CD4-positive, alpha-beta T cell treated with Interleukin-4 for 4 hours (primary cell): Measurements from ENCODE around the gene MGMT.

ENCODE experiments used
- DNase-seq: peaks from one replicate; pipeline ENCODE4 v3.0.0-alpha.2; 2020

The MGMT gene

DNA sequence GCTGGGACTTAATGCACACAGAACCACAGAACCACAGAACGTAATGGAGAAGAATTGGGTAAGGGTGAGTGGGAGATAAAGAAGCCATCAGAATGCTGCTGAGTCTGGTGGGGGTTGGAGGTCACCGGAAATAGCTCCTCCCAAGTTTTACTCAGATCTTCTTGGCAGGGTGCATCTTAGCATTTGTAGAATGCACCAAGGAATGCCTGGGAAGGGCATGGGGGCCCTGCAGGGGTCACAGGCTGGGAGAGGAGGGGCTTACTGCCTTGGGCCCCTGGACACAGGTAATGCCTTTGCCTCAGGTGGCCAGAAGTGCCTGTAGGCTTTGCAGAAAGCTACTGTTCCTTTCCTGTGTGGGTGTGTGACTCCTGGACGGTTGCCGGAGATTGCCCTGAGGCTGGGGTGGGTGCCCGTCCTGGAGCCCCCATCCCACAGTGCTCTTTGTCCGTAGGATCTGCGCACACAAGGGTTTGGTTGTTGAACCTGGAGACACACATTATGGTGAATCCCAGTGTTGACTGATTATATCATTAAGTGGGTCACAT lies 55.1 kb downstream of the MGMT start:
- DNase-seq, result no peak

DNA sequence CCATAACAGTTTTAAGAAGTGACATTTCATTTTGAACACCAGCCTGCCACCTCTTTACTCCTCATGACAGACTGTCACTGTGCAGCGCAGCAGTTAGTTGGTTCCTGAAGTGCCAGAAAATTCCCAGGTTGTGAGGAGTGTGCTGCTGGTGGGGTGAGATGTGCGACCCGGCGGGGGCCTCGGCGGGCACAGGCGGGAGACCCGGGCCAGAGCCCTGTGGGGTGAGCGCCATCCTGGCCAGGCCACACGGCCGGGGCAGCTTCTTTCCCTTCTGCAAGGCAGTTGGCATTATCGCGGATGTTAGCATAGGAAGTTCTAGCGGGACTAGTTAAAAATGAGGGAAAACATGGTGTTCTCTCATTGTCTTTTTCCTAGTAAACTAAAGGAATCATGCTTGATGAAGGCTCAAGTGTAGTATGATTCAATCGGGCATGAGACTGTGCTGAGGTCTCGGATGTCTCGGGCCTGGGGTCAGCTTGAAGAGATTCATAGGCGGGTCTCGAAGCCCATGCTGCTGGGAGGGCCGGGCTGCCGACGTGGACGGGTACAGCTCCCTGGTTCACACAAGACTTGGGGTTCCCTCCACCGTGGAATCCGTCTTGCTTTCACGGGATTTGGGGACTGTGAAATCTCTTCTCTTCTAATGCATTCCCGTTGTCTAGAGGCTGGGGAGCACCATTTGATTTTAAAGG lies 56.1 kb downstream of the MGMT start:
- no peak for DNase-seq

- DNase-seq, result no peak
Measured at GRCh38 chr10:129523723-129524316, 56.8 kb downstream of the MGMT start.

DNA sequence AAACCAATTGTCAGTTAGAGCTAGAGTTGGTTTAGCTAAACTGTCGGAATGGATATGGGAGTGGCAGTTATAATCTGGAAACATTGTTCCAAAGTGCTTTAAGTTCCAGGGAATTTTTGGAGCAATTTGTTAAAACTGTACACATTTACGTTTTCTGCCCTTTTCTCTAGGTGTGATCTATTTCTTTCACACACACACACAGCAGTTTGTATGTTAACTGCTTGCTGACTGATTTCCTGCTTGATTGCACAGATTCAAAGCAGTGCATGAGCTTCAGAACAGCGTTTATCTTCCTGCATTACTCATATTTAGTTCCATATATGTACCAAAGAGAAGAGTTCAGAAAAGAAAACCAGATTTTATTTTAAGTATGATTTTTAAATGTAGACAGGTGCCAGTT lies 57.9 kb downstream of the MGMT start:
- no peak for DNase-seq

- no peak for DNase-seq
Measured at GRCh38 chr10:129525401-129525801, 58.4 kb downstream of the MGMT start.

DNA sequence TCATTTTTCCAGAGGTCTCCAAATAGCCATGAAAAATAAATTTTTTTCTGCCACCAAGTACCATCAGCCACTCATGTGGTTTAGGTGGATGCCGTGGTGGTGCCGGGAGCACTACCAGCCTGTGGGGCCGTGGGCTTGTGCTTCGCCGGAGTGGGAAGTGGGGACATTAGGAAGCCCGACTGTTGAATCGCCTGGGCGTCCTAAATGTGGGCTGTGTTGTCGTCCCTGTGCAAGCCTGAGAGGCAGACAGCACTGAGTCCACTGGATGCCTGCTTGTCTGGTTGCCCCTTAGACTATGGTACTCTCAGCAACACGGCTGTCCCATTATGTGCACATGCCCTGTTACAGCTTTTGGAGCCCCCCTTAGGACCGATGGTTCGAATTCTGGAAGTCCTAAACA lies 59.9 kb downstream of the MGMT start:
- DNase-seq, result no peak

GRCh38 chr10:129528376-129528978 lies 61.4 kb downstream of the MGMT start:
- DNase-seq, result no peak

- no peak for DNase-seq
Measured at GRCh38 chr10:129530581-129530980, 63.5 kb downstream of the MGMT start.

DNA sequence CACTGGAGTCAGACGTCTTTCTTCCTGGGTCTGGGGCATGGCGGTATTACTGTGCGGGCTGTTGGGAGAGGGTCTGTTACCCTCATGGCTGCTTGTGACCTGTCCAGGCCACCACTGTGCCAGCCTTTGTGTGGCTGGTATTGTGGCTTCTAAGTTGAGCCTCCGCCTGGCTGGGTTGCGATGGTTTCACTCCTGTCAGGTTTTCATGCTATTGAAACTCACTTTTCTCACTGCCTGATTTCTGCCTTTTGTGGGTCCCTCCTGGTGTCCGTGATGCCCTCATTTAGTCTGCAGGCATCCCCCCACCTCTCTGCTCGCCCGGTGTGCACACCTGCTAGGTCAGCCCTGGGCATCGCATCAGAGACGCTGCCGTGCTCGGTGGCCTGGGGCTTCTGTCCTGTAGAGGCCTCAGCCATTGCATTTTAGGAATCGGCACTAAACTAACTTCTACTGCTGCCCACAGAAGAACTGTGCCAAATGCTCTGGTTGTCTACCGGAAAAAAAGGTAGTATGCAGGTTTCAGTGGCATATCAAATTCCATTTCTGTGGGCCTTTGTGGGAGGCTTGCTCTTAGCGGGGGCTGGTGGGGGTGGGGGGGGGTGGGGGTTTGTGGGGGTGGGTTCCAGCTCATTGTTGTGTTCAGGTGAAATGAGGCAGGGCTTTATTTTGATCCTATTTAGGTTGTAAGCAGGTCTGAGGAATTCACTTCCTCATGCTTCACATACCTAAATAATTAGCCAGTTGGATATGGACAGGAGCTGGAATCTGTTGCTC lies 64.3 kb downstream of the MGMT start:
- DNase-seq, result no peak

DNA sequence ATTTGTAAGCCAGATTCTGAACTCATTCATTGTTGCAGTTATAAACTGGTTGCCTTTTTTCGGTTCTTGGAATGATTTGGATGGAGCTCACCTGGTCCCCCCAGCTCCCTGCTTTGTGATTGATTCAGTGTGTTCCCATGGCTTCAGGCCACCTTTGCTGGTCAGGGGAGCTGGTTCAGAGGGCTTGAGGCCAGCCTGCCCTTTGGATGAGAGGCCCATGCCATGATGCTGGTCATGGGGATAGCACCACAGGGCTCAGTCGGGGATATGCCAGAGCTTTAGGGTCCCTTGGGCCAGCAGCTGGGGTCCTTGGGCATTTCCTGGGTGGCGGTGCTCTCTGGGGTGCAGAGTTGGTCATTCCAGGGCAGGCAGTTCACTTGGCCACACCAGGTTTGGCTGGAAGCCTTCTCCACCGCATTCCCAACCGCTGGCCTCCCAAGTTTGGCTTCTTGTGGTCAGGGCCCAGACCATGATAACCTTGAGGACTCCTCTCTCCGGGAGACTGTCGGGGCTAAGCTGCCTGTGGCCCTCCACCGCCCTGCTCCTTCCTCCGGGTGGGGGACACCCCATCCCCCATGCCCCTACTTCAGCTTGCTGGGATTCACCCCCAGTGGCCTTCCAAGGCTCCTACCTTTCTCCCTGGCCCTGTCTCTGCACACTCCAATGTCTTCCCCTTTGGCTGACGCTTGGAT lies 65.1 kb downstream of the MGMT start:
- no peak for DNase-seq

GRCh38 chr10:129532838-129533237 lies 65.8 kb downstream of the MGMT start:
- no peak for DNase-seq

DNA sequence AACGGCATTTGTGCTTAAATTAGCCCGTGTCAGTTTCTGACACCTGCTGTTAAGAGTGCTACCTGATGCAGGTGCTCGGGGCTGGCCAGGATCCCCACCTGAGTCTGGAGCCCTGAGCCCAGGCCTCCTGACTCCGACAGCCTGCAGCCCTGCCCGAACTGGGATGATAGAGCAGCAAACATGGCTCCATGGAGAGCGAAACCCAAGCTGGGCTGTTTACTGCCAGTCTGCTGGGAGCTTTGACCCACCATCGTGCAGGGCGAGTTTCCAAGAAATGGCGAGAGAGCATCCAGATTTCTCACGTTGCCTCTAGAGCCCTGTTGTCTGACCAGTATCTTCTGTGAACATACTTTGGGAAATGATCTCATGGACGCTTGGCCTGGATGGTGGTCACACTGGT lies 66.2 kb downstream of the MGMT start:
- DNase-seq, result no peak

- no peak for DNase-seq
Measured at GRCh38 chr10:129534826-129535225, 67.8 kb downstream of the MGMT start.

GRCh38 chr10:129536336-129536735 lies 69.3 kb downstream of the MGMT start:
- DNase-seq, result no peak

- DNase-seq, result no peak
Measured at GRCh38 chr10:129537151-129537550, 70.1 kb downstream of the MGMT start.

- no peak for DNase-seq
Measured at GRCh38 chr10:129538236-129538635, 71.2 kb downstream of the MGMT start.

DNA sequence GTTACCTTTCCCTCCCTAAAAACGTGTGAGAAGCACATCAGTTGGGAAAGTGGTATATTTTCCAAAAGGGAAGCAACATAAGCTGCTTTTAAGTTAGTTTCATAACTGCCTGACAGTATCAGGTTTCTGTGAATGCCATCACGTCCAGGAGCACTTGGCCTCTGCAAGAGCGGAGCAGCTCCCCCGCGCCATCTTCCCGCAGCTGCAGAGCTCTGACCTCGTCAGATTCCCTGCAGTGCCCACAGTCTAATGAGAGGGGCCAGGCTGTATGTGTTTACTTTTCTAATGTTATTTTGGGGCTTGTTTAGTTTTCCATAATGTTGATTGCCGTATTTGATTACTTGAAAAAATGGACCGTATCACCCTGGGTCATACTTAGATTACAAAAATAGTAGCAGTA lies 74.2 kb downstream of the MGMT start:
- DNase-seq, result no peak

DNA sequence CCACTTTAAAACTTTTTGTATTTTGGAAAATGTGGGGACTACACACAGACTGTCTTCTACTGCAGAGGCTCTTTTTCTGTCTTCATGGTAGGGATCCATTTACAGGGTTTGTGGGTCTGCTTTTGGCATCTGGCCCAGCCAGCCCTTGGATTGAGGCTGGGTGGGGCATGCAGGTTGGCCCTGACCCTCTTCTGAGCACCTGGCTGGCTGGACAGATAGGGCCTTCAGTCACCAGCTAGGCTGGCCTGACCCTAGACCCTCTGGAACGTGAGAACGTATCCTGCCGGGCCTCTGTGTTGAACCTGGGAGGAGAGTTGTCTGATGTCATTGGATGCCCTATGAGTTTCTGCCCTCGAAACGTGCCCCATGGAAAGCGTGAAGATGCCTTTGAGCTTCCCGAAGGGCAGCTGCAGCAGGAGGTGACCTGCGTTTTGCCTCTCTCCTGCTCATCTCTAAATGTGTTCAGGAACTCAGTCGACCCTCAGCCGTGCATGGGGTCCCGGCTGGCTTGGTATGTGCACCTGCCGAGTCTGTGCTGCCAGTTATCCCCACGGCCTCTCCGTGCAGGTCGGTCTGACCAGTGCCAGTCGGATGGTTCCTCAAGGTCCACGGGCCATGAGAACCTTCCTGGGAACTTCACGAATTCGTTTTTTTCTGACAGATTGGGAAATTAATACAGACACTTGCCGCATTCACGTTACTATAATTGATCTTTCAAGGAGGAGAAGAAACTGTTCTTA lies 74.9 kb downstream of the MGMT start:
- DNase-seq, result no peak

GRCh38 chr10:129542589-129542988 lies 75.5 kb downstream of the MGMT start:
- DNase-seq, result no peak

- DNase-seq, result no peak
Measured at GRCh38 chr10:129544205-129545202, 77.5 kb downstream of the MGMT start.

DNA sequence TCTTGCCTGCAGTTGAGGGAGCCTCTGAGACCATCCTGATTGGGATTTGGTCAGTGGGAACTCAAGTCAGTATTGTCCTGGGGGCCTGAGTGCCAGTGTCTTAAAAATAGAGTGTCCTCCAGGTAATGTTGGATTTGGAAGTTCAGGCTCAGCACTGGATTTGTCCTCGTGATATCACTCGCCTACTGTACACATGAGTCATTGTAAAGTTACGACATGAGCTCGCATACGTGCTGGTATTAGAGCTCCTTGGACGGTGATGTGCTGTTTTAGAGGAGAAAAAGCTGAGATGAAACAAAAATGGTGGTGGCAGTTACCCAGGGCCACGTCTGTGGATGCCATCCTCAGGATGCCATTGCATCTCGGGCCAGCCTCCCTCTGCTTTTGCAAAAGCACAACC lies 78.2 kb downstream of the MGMT start:
- no peak for DNase-seq
